ENCODE results near the gene LRRC42.

Gene LRRC42

GRCh38 chr1:53946252-53947171, at the start of gene LRRC42:
LRRC42 (plus strand) TSS chr1:53946350; CDS start chr1:53952000, 5,650 bp downstream.
- TF ChIP-seq GATA3 (IDR thresholded peaks at IDR 0.05; ENCODE audit: low read depth, low read length) (no peak), GATA2 (IDR thresholded peaks at IDR 0.05; ENCODE audit: low read depth, low read length) (no peak)

- TF ChIP-seq GATA3 (IDR thresholded peaks at IDR 0.05; ENCODE audit: low read depth, low read length) = no peak
- TF ChIP-seq GATA2 (IDR thresholded peaks at IDR 0.05; ENCODE audit: low read depth, low read length) = no peak
Measured at GRCh38 chr1:53896635-53897229, 49.4 kb upstream of the LRRC42 start.

- no peak for TF ChIP-seq GATA2 (IDR thresholded peaks at IDR 0.05; ENCODE audit: low read depth, low read length)
- TF ChIP-seq GATA3 (IDR thresholded peaks at IDR 0.05; ENCODE audit: low read depth, low read length) = no peak
Measured at GRCh38 chr1:53899206-53899628, 46.9 kb upstream of the LRRC42 start.

GRCh38 chr1:53899708-53900107, 46.4 kb upstream of the LRRC42 start:
- no peak for TF ChIP-seq GATA3 (IDR thresholded peaks at IDR 0.05; ENCODE audit: low read depth, low read length)
- no peak for TF ChIP-seq GATA2 (IDR thresholded peaks at IDR 0.05; ENCODE audit: low read depth, low read length)

- TF ChIP-seq GATA2 (IDR thresholded peaks at IDR 0.05; ENCODE audit: low read depth, low read length) (no peak), GATA3 (IDR thresholded peaks at IDR 0.05; ENCODE audit: low read depth, low read length) (no peak)
Measured at GRCh38 chr1:53902235-53903138, 43.7 kb upstream of the LRRC42 start.

- TF ChIP-seq GATA3 (IDR thresholded peaks at IDR 0.05; ENCODE audit: low read depth, low read length) (no peak), GATA2 (IDR thresholded peaks at IDR 0.05; ENCODE audit: low read depth, low read length) (no peak)
Measured at GRCh38 chr1:53905509-53905908, 40.6 kb upstream of the LRRC42 start.

GRCh38 chr1:53906121-53906520, 40.0 kb upstream of the LRRC42 start:
- TF ChIP-seq GATA3 (IDR thresholded peaks at IDR 0.05; ENCODE audit: low read depth, low read length) (no peak), GATA2 (IDR thresholded peaks at IDR 0.05; ENCODE audit: low read depth, low read length) (no peak)

GRCh38 chr1:53909946-53910345, 36.2 kb upstream of the LRRC42 start:
- TF ChIP-seq GATA2 (IDR thresholded peaks at IDR 0.05; ENCODE audit: low read depth, low read length) = no peak
- no peak for TF ChIP-seq GATA3 (IDR thresholded peaks at IDR 0.05; ENCODE audit: low read depth, low read length)

GRCh38 chr1:53911442-53911841, 34.7 kb upstream of the LRRC42 start:
- TF ChIP-seq GATA3 (IDR thresholded peaks at IDR 0.05; ENCODE audit: low read depth, low read length) (no peak), GATA2 (IDR thresholded peaks at IDR 0.05; ENCODE audit: low read depth, low read length) (no peak)

- TF ChIP-seq GATA3 (IDR thresholded peaks at IDR 0.05; ENCODE audit: low read depth, low read length) (no peak), GATA2 (IDR thresholded peaks at IDR 0.05; ENCODE audit: low read depth, low read length) (no peak)
Measured at GRCh38 chr1:53913352-53914033, 32.7 kb upstream of the LRRC42 start.

GRCh38 chr1:53918343-53918742, 27.8 kb upstream of the LRRC42 start:
- TF ChIP-seq GATA2 (IDR thresholded peaks at IDR 0.05; ENCODE audit: low read depth, low read length) = no peak
- no peak for TF ChIP-seq GATA3 (IDR thresholded peaks at IDR 0.05; ENCODE audit: low read depth, low read length)

- TF ChIP-seq GATA3 (IDR thresholded peaks at IDR 0.05; ENCODE audit: low read depth, low read length) (no peak), GATA2 (IDR thresholded peaks at IDR 0.05; ENCODE audit: low read depth, low read length) (no peak)
Measured at GRCh38 chr1:53919675-53920066, 26.5 kb upstream of the LRRC42 start.

GRCh38 chr1:53927376-53927881, 18.7 kb upstream of the LRRC42 start:
- no peak for TF ChIP-seq GATA2 (IDR thresholded peaks at IDR 0.05; ENCODE audit: low read depth, low read length)
- no peak for TF ChIP-seq GATA3 (IDR thresholded peaks at IDR 0.05; ENCODE audit: low read depth, low read length)

All from SH-SY5Y (cell line).